H1 (cell line): Measurements from ENCODE around the gene GRB14. TPM values are rescaled to one million over a fixed set of nuclear protein-coding genes. Genes with fewer than 3 reads are reported as not detected.

Experiments used
- CTCF ChIA-PET: fragments of 300-600 bp; sonication (Branson Sonifier 250); formaldehyde crosslinking; loops from one replicate; lab custom pipeline; 2021; ENCODE audit not compliant: partially characterized antibody; lab: Charles Lee
- POLR2A ChIA-PET: fragments of 300-600 bp; sonication (Branson Sonifier 250); formaldehyde crosslinking; loops from one replicate; lab custom pipeline; 2021; ENCODE audit warnings: inconsistent platforms; ENCODE audit not compliant: partially characterized antibody; lab: Charles Lee
- DNase-seq, 2 experiments: peaks; one replicate each; pipeline versions ENCODE4 v3.0.0 to v3.0.0-alpha.2; 2010 to 2022; ENCODE audit warnings: low spot score in 2 of 2, low read depth in 1 of 2, mixed read lengths in 1 of 2
- FAIRE-seq: peaks from 2 replicates; lab custom pipeline; 2011; peaks lifted over from hg19 to GRCh38; lab: Jason Lieb, UNC
- H2AFZ ChIP-seq: 2 replicates; pipeline ENCODE4 v1.8.1; 2012; ENCODE audit warnings: low read length, inconsistent platforms
- H2AK5ac ChIP-seq: 2 replicates; pipeline ENCODE4 v1.6.1; 2013; ENCODE audit warnings: low read depth, low read length
- H2BK120ac ChIP-seq: replicated peaks from 2 replicates; pipeline ENCODE3; 2013; ENCODE audit warnings: low read depth, low read length, inconsistent platforms
- H2BK12ac ChIP-seq: 2 replicates; pipeline ENCODE4 v1.6.1; 2013; ENCODE audit warnings: low read depth, low read length
- H2BK15ac ChIP-seq: 2 replicates; pipeline ENCODE4 v1.6.1; 2013; ENCODE audit warnings: low read length
- H2BK20ac ChIP-seq: 2 replicates; pipeline ENCODE4 v1.6.1; 2013; ENCODE audit warnings: low read length
- H2BK5ac ChIP-seq: 2 replicates; pipeline ENCODE4 v1.6.1; 2013; ENCODE audit warnings: low read depth, low read length
- H3K14ac ChIP-seq: 2 replicates; pipeline ENCODE4 v1.6.1; 2013; ENCODE audit warnings: inconsistent platforms; ENCODE audit not compliant: insufficient read length
- H3K18ac ChIP-seq: 2 replicates; pipeline ENCODE4 v1.6.1; 2013; ENCODE audit warnings: low read length; ENCODE audit errors: extremely low read depth
- H3K23ac ChIP-seq: 2 replicates; pipeline ENCODE4 v1.6.1; 2013; ENCODE audit warnings: inconsistent platforms; ENCODE audit not compliant: insufficient read length
- H3K23me2 ChIP-seq: 2 replicates; pipeline ENCODE4 v1.6.1; 2013; ENCODE audit warnings: low read depth, low read length
- H3K27ac ChIP-seq: 2 replicates; pipeline ENCODE4 v1.6.1; 2011; ENCODE audit warnings: low read depth, low read length, inconsistent platforms
- H3K27me3 ChIP-seq, 4 experiments: replicated peaks in 1 of 4; 1 replicate in 1 of 4; 2 replicates in 3 of 4; pipeline versions ENCODE4 v1.6.1 to v1.8.1; 2011 to 2013; ENCODE audit warnings: low read length in 3 of 4, mild to moderate bottlenecking in 3 of 4, inconsistent platforms in 2 of 4, mixed read lengths in 2 of 4, moderate library complexity in 1 of 4; ENCODE audit not compliant: control insufficient read depth in 3 of 4, insufficient read depth in 3 of 4; ENCODE audit errors: extremely low read depth in 1 of 4
- H3K36me3 ChIP-seq, 4 experiments: 2 replicates each; pipeline versions ENCODE4 v1.6.1 to v1.8.1; 2011 to 2013; ENCODE audit warnings: mild to moderate bottlenecking in 4 of 4, low read length in 3 of 4, moderate library complexity in 2 of 4, control low read depth in 1 of 4, inconsistent platforms in 1 of 4; ENCODE audit not compliant: insufficient read depth in 4 of 4, control insufficient read depth in 2 of 4
- H3K4ac ChIP-seq: replicated peaks from 2 replicates; pipeline ENCODE3; 2013; ENCODE audit warnings: low read length, low read depth, mixed read lengths, inconsistent platforms; ENCODE audit not compliant: insufficient read length
- H3K4me1 ChIP-seq, 4 experiments: replicated peaks in 1 of 4; 1 replicate in 1 of 4; 2 replicates in 3 of 4; pipeline versions ENCODE4 v1.6.1 to v1.8.1; 2011 to 2013; ENCODE audit warnings: low read length in 3 of 4, inconsistent platforms in 2 of 4, mixed read lengths in 1 of 4; ENCODE audit not compliant: insufficient read depth in 4 of 4, control insufficient read depth in 3 of 4
- H3K4me2 ChIP-seq, 2 experiments: 2 replicates each; pipeline versions ENCODE4 v1.6.1 to v1.8.1; 2011 to 2013; ENCODE audit warnings: low read depth in 2 of 2, low read length in 2 of 2, control low read depth in 1 of 2, inconsistent platforms in 1 of 2, mild to moderate bottlenecking in 1 of 2; ENCODE audit not compliant: insufficient read depth in 1 of 2
- H3K4me3 ChIP-seq, 4 experiments: fragments of 200-600, 300-600 bp in 1 of 4; sonication (generic), shearing (Covaris generic), sonication (Bioruptor Twin) in 1 of 4; 2 replicates each; pipeline versions ENCODE4 v1.5.1 to v1.8.1; 2011 to 2016; ENCODE audit warnings: low read length in 4 of 4, low read depth in 3 of 4, control low read depth in 2 of 4, inconsistent platforms in 2 of 4, mild to moderate bottlenecking in 2 of 4, mixed read lengths in 1 of 4, moderate library complexity in 1 of 4; ENCODE audit not compliant: insufficient read depth in 2 of 4; ENCODE audit errors: extremely low read depth in 1 of 4
- H3K56ac ChIP-seq: replicated peaks from 2 replicates; pipeline ENCODE3; 2013; ENCODE audit warnings: low read depth, mild to moderate bottlenecking, mixed read lengths, low read length, inconsistent platforms; ENCODE audit not compliant: insufficient read length
- H3K79me1 ChIP-seq: 2 replicates; pipeline ENCODE4 v1.6.1; 2013; ENCODE audit warnings: low read depth, low read length, control low read depth
- H3K79me2 ChIP-seq, 2 experiments: 2 replicates each; pipeline versions ENCODE4 v1.6.1 to v1.8.1; 2012 to 2013; ENCODE audit warnings: low read length in 2 of 2, mild to moderate bottlenecking in 2 of 2, inconsistent platforms in 1 of 2; ENCODE audit not compliant: insufficient read depth in 2 of 2, control insufficient read depth in 1 of 2
- H3K9ac ChIP-seq, 4 experiments: replicated peaks in 1 of 4; 1 replicate in 1 of 4; 2 replicates in 3 of 4; pipeline versions ENCODE4 v1.6.1 to v1.8.1; 2011 to 2013; ENCODE audit warnings: low read depth in 3 of 4, low read length in 3 of 4, control low read depth in 2 of 4, mild to moderate bottlenecking in 2 of 4, moderate library complexity in 2 of 4, inconsistent platforms in 1 of 4; ENCODE audit errors: extremely low read depth in 1 of 4
- H3K9me3 ChIP-seq, 2 experiments: 2 replicates each; pipeline versions ENCODE4 v1.6.1 to v1.8.1; 2012 to 2013; ENCODE audit warnings: mild to moderate bottlenecking in 2 of 2, moderate library complexity in 2 of 2, control low read depth in 1 of 2, inconsistent platforms in 1 of 2, low read depth in 1 of 2, low read length in 1 of 2, mixed read lengths in 1 of 2; ENCODE audit not compliant: insufficient read depth in 2 of 2
- H4K20me1 ChIP-seq, 2 experiments: replicated peaks in 1 of 2; 2 replicates each; pipeline versions ENCODE3 to v1.8.1; 2011 to 2013; ENCODE audit warnings: inconsistent platforms in 2 of 2, low read length in 2 of 2, mild to moderate bottlenecking in 1 of 2; ENCODE audit not compliant: insufficient read depth in 2 of 2, control insufficient read depth in 1 of 2
- H4K5ac ChIP-seq: 2 replicates; pipeline ENCODE4 v1.6.1; 2013; ENCODE audit warnings: low read length, low read depth, mixed read lengths, inconsistent platforms; ENCODE audit not compliant: insufficient read length
- H4K8ac ChIP-seq: 2 replicates; pipeline ENCODE4 v1.8.0; 2013; ENCODE audit warnings: mild to moderate bottlenecking, moderate library complexity, low read length, inconsistent platforms; ENCODE audit not compliant: insufficient read depth; ENCODE audit errors: extremely low read depth
- H4K91ac ChIP-seq: replicated peaks from 2 replicates; pipeline ENCODE3; 2013; ENCODE audit warnings: low read length, mixed read lengths, inconsistent platforms; ENCODE audit not compliant: insufficient read length
- ATF2 ChIP-seq: IDR thresholded peaks from 2 replicates; pipeline ENCODE4 v1.6.1; 2012; ENCODE audit warnings: low read length, inconsistent platforms
- CHD1 ChIP-seq: IDR thresholded peaks from 2 replicates; pipeline ENCODE4 v1.6.1; 2012; ENCODE audit warnings: low read depth, low read length, improper control_type of control experiment
- EP300 ChIP-seq, 2 experiments: IDR thresholded peaks; 1 replicate in 1 of 2; 2 replicates in 1 of 2; pipeline ENCODE4 v1.6.1; 2011 to 2012; ENCODE audit warnings: low read depth in 2 of 2, low read length in 2 of 2, mild to moderate bottlenecking in 2 of 2, borderline replicate concordance in 1 of 2, inconsistent platforms in 1 of 2, moderate library complexity in 1 of 2
- EZH2 ChIP-seq: fragments of 200-600 bp; sonication (generic); IDR thresholded peaks from 2 replicates; pipeline ENCODE4 v1.7.1; 2012; ENCODE audit warnings: low read depth, mild to moderate bottlenecking, moderate library complexity, low read length, inconsistent platforms; ENCODE audit not compliant: severe bottlenecking
- JUN ChIP-seq: IDR thresholded peaks from 2 replicates; pipeline ENCODE4 v1.6.1; 2011; ENCODE audit warnings: low read depth, mild to moderate bottlenecking, improper control_type of control experiment, low read length
- NRF1 ChIP-seq: IDR thresholded peaks from 2 replicates; pipeline ENCODE4 v1.6.1; 2011; ENCODE audit warnings: mild to moderate bottlenecking, low read depth, low read length, improper control_type of control experiment
- RBBP5 ChIP-seq: IDR thresholded peaks from 2 replicates; pipeline ENCODE4 v1.7.1; 2012; ENCODE audit warnings: low read depth, mild to moderate bottlenecking, inconsistent platforms, low read length, moderate library complexity, borderline replicate concordance
- RFX5 ChIP-seq: IDR thresholded peaks from 2 replicates; pipeline ENCODE4 v1.6.1; 2011; ENCODE audit warnings: low read depth, low read length, improper control_type of control experiment, borderline replicate concordance
- TAF1 ChIP-seq: IDR thresholded peaks from 2 replicates; pipeline ENCODE4 v1.6.1; 2011; ENCODE audit warnings: mild to moderate bottlenecking, low read depth, low read length
- WGBS, 2 experiments: shearing (Covaris generic) in 1 of 2; methylation state at CpG; one replicate each; pipeline versions ENCODE4 v1.1.6 to v1.1.7; 2013 to 2015; ENCODE audit warnings: low lambda C conversion rate in 2 of 2, mixed read lengths in 2 of 2, inconsistent platforms in 1 of 2, low coverage in 1 of 2, missing lambda C conversion rate in 1 of 2; ENCODE audit not compliant: insufficient replicate concordance in 2 of 2, insufficient coverage in 1 of 2, insufficient read length in 1 of 2; ENCODE audit errors: extremely low coverage in 1 of 2, missing lambda C conversion rate in 1 of 2; 5-methylcytosine and 5-hydroxymethylcytosine counted together
- polyA plus RNA-seq, 7 experiments: library from polyadenylated mRNA; depleted of rRNA in 3 of 7; stranded (reverse) in 5 of 7; unstranded in 2 of 7; fragments of >200 nt in 5 of 7; fragments of 200-250 nt in 2 of 7; gene quantifications; 1 replicate in 5 of 7; 2 replicates in 1 of 7; 4 replicates in 1 of 7; pipeline versions ENCODE4 v1.2.1 to v1.2.3, GENCODE V29; 2011 to 2013; ENCODE audit warnings: missing spikeins in 2 of 7, mixed read lengths in 2 of 7
- total RNA-seq: library from RNA; stranded (reverse); fragmentation: NEBNext Ultra II Directional; extraction: Animal tissue kit (Norgen Biotek cat#: 25700); gene quantifications from 2 replicates; pipeline ENCODE4 v1.2.1, GENCODE V29; 2021

The GRB14 gene
- total and polyA plus RNA-seq, 2 of the 8 experiments (the other 6 are each of a cell fraction or from before 2014, with no cell fraction given), result 2.5 to 11.6 TPM

- DNase-seq (no peak), FAIRE-seq (no peak)
- H3K79me1 ChIP-seq, result no peaks in the 10 kb centered on the region
- H2AFZ ChIP-seq, result no peak overlapping the region
- H3K4me1 ChIP-seq, result peaks cover 0 to 2% (median 0%) of the 10 kb centered on the region in 4 experiments; a peak in 2 of 7 replicates
- no peak overlapping the region for H2BK15ac ChIP-seq
- H3K79me2 ChIP-seq, result no peaks in the 10 kb centered on the region
- no peak overlapping the region for H4K91ac ChIP-seq
- H4K20me1 ChIP-seq, result no peaks in the 10 kb centered on the region
- no peak overlapping the region for H2BK12ac ChIP-seq
- no peak overlapping the region for H3K56ac ChIP-seq
- H2BK120ac ChIP-seq, result no peak overlapping the region
- no peak overlapping the region for H4K5ac ChIP-seq
- H2AK5ac ChIP-seq, result no peak overlapping the region
- ChIA-PET CTCF (interaction anchor here (0.7 to 1.1 kb wide), 5 partner anchors 11 to 1314 kb away, joined by 3 to 4 read pairs (median 3); no protein-coding TSS in a partner anchor), POLR2A (no interaction called here)
- no peak overlapping the region for H3K18ac ChIP-seq
- H3K9me3 ChIP-seq, result no peaks in the 10 kb centered on the region
- peaks cover 0 to 5% (median 0%) of the 10 kb centered on the region in 4 experiments; a peak in 1 of 8 replicates for H3K36me3 ChIP-seq
- H3K4me3 ChIP-seq, result no peak overlapping the region
- no peak overlapping the region for H3K4me2 ChIP-seq
- no peaks in the 10 kb centered on the region for H3K27me3 ChIP-seq
- TF ChIP-seq EZH2 (no peak), RBBP5 (no peak), NRF1 (no peak), CHD1 (no peak), TAF1 (no peak), ATF2 (no peak), JUN (no peak), EP300 (IDR thresholded peaks at IDR 0.05; ENCODE audit: borderline replicate concordance in 1 of 2, low read depth in 2 of 2, low read length in 2 of 2) (no peak), RFX5 (no peak)
- H3K9ac ChIP-seq, result no peak overlapping the region
- no peak overlapping the region for H3K23ac ChIP-seq
- H2BK20ac ChIP-seq, result no peak overlapping the region
- WGBS, 2 experiments, result 78% methylated on average over 3 of the region's 3 CpGs; no CpG with 5 or more reads in 1 of the 2 experiments
- no peak overlapping the region for H3K4ac ChIP-seq
- H2BK5ac ChIP-seq, result no peak overlapping the region
- H3K23me2 ChIP-seq, result no peaks in the 10 kb centered on the region
- H3K14ac ChIP-seq, result no peak overlapping the region
- no peak overlapping the region for H4K8ac ChIP-seq
- no peak overlapping the region for H3K27ac ChIP-seq
These were observed 124.9 kb downstream of the GRB14 start for GRCh38 chr2:164496421-164496820.
